Measurements from ENCODE around the gene MCOLN1. TPM values are rescaled to one million over a fixed set of nuclear protein-coding genes. Genes with fewer than 3 reads are reported as not detected.

The MCOLN1 gene
- total and polyA plus RNA-seq, 2 donors (not counting 3 experiments of a cell fraction or from before 2014, with no cell fraction given), result 23.0 to 60.9 TPM

- dilution Hi-C loops (cut with MboI; ENCODE audit: extremely low pct_ligation_motif_present, low sequenced_read_pairs) (no loop called here), intact Hi-C loops (cut with micrococcal nuclease) (no loop called here)
- Histone ChIP-seq H3K9ac (replicated peaks; ENCODE audit: extremely low read depth, insufficient read depth, low read length) (no peak overlapping the region), H3K79me2 (ENCODE audit: control insufficient read depth, insufficient read depth, low read length) (peaks cover 8% of the 10 kb centered on the region), H3K4me3 (replicated peaks in 1 of 3; ENCODE audit: insufficient read depth in 1 of 3, low read depth in 1 of 3, low read length in 3 of 3) (no peak overlapping the region), H2AFZ (ENCODE audit: low read depth, low read length) (no peak overlapping the region), H3K4me1 (ENCODE audit: control insufficient read depth, extremely low read depth, insufficient read depth, low read length) (peaks cover 11% of the 10 kb centered on the region), H4K20me1 (replicated peaks; ENCODE audit: control insufficient read depth, extremely low read depth, insufficient read depth, low read length) (no peaks in the 10 kb centered on the region), H3K36me3 (ENCODE audit: control insufficient read depth in 2 of 2, extremely low read depth in 1 of 2, insufficient read depth in 2 of 2, low read length in 2 of 2) (peaks cover 3 to 11% of the 10 kb centered on the region in 2 experiments), H3K4me2 (ENCODE audit: insufficient read depth, low read length) (no peak overlapping the region), H3K9me1 (replicated peaks; ENCODE audit: control insufficient read depth, extremely low read depth, insufficient read depth, low read length) (no peaks in the 10 kb centered on the region), H3K9me3 (replicated peaks; ENCODE audit: control insufficient read depth, insufficient read depth, low read length) (no peaks in the 10 kb centered on the region), H3K27me3 (ENCODE audit: control insufficient read depth in 2 of 2, insufficient read depth in 2 of 2, low read length in 2 of 2) (no peaks in the 10 kb centered on the region), H3K27ac (ENCODE audit: insufficient read depth, low read depth, low read length) (peak overlapping the region; percentile 6)
- ChIA-PET CTCF (no interaction called here), POLR2A (no interaction called here)
- DNase-seq (ENCODE audit: low read depth, low spot score) (no peak), FAIRE-seq (no peak)
- TF ChIP-seq CTCF (IDR thresholded peaks at IDR 0.05; ENCODE audit: extremely low read depth in 1 of 2, insufficient read depth in 1 of 2, low read depth in 1 of 2, low read length in 2 of 2) (no peak), EZH2 (IDR thresholded peaks at IDR 0.05; ENCODE audit: borderline replicate concordance, low read depth, low read length, severe bottlenecking) (no peak), JUN (IDR thresholded peaks at IDR 0.05; ENCODE audit: borderline replicate concordance, insufficient read depth, insufficient read length, low read depth) (no peak), POLR2AphosphoS5 (IDR thresholded peaks at IDR 0.05; ENCODE audit: insufficient read depth, low read depth, low read length) (no peak), MYC (IDR thresholded peaks at IDR 0.05; ENCODE audit: low read depth, low read length) (no peak), FOS (IDR thresholded peaks at IDR 0.05; ENCODE audit: borderline replicate concordance, insufficient read depth, low read length) (no peak), MAX (IDR thresholded peaks at IDR 0.05; ENCODE audit: insufficient read depth, insufficient read length) (no peak), POLR2A (IDR thresholded peaks at IDR 0.05; ENCODE audit: low read depth, low read length) (no peak), GATA2 (IDR thresholded peaks at IDR 0.05; ENCODE audit: insufficient read depth, insufficient read length, low read depth, low read length) (no peak)
- no TSS peak for BruUV-seq (replicated peaks)
Observed at GRCh38 chr19:7527516-7528191, 5.2 kb downstream of the MCOLN1 start.
